ENCODE data around the gene EPS15.

GRCh38 chr1:51568231-51568935 lies 49.3 kb upstream of the EPS15 start:
- TF ChIP-seq POLR2A (IDR thresholded peaks at IDR 0.05) (no peak), CTCF (IDR thresholded peaks at IDR 0.05) (no peak), EP300 (IDR thresholded peaks at IDR 0.05) (no peak)

Measured in tibial nerve (tissue), 4 donors.